Inferior parietal cortex (tissue), 1 donor: ENCODE measurements around the gene ECI2.
"Not testable (repeated sequence)": the region's sequence is repeated elsewhere in the genome, so short reads cannot be mapped to it uniquely, and the experiment has no call there.

Experiments used
- DNase-seq: peaks from one replicate; pipeline ENCODE4 v3.0.0-alpha.2; 2016; ENCODE audit errors: extremely low spot score

Gene ECI2

DNA sequence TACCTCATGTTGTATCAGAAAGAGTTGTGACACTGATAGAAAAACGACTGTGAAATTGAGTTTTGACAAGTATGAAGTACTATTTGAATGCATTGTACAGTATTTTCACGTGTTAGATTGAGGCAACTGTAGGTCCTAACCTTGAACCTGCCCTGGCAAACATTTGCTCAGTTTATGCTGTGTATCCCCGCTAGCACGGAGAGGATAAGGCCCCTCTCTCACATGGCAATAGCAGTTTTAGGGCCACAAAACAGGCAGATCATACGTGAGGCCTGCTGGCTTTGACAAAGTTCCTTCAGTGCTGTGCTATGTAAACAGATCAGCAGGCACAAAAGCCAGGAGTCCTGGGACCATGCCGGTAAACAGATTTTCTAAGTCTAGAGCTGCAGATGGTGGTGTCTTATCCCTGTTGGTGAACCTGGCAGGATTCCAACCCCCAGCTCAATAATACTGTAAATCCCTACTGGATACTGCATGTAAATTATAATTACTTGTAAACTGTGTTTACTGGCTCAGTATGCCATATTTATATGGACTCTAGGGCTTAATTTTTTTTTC is 32.6 kb downstream of the ECI2 start:
- no peak for DNase-seq

DNA sequence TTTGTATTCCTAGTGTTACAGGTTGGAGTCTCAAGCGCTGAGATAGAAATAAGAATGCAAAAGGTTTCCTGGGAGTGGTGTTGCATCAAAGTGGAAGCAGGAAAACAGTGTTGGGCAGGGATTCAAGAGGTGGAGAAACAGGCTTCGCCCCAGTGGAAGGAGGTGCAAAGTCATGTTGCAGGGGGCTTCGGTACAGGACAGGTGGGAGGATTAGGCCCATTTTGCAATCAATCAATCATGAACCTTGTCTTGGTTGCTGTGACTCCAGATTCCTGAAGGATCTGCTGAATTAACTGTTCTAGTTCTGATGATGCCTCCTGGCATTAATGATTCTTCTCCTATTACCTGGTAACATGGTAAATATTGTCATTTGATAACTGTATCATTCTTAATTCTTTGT is 34.1 kb downstream of the ECI2 start:
- no peak for DNase-seq

DNA sequence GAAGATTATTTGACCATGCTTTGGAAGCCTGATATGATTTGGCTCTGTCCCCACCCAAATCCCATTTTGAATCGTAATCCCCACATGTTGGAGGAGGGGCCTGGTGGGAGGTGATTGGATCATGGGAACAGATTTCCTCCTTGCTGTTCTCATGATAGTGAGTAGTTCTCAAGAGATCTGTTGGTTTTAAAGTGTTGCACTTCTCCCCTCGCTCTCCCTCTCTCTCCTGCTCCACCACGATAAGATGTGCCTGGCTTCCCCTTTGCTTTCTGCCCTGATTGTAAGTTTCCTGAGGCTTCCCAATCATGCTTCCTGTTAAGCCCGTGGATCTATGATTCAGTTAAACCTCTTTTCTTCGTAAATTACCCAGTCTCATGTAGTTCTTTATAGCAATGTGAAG is 34.7 kb downstream of the ECI2 start:
- no peak for DNase-seq

DNA sequence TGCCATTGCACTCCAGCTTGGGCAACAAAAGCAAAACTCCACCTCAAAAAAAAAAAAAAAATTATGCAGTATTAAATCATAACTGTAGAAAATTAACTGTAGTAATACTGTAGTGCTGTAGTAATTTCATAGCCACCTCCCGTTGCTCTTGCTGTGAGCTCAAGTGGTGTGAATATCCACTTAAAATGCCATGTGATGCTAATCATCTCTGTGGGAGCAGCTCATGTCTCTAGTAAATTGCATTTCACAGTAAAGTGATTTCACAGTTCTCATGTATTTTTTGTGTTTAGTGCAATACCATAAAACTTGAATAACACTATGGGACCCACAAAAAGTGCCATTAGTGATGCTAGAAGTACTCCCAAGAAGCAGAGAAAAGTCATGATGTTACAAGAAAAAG is 42.1 kb downstream of the ECI2 start:
- no peak for DNase-seq

DNA sequence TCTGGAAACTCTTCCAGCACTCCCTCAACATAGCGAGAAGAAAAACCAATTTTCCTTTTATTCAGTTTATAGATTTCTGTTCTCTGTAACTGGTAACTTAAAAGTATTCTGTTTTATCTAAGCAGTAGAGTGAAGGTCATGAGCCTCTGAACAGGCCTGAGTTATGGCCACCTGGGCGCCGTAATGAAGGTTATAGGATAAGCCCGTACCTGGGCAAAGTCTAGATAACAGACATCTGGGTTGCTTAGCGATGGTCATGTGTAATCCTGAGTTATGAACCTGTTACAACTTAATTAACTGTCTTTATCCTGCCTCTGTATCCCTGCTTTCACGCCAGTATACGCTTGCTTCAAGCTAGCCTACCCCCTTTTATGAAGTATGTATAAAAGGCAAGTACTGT is 43.4 kb downstream of the ECI2 start:
- no peak for DNase-seq

DNA sequence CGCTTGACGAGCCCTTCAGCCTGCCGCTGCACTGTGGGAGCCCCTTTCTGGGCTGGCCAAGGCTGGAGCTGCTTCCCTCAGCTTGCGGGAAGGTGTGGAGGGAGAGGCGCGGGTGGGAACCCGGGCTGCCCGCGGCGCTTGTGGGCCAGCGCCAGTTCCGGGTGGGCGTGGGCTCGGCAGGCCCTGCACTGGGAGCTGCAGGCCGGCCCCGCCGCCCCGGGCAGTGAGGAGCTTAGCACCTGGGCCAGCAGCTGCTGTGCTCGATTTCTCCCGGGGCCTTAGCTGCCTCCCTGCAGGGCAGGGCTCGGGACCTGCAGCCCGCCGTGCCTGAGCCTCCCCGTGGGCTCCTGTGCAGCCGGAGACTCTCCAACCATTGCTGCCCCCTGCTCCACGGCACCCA is 45.3 kb downstream of the ECI2 start:
- not testable (repeated sequence) for DNase-seq

DNA sequence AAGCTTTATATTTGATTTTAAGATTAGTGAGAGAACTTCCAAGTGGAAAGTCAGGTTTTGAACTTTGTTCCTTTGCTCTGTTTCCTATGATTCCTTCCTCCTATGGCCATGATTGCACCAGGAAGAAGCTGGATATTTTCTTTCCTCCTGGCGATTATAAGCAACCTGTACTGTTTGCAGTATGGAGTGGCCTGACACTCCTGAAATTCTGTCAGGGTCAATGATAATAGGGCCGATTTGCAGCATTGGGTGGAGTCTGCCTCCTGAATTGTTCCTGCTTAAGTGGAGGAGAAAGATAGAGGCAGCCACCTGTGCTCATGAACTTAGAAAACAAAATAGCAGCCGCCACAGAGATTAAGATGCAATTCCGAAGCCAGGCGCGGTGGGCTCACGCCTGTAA is 46.7 kb downstream of the ECI2 start:
- DNase-seq = no peak

DNA sequence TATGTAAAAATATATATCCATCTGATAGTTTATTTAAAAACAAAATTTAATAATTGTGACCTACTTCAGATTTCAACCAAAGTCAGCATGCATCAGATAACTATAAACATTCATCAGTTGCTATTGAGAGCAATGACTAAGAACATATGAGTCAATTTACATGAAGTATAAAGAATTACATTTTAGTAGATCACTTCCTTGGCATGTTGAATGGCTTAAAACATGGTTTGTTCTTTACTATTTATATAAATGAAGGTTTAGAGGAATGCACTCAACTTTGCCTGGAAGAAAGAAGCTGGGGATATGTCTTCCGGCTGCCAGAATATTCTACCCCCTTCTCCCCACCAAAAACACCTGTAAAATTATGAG is 50.1 kb downstream of the ECI2 start:
- no peak for DNase-seq

DNA sequence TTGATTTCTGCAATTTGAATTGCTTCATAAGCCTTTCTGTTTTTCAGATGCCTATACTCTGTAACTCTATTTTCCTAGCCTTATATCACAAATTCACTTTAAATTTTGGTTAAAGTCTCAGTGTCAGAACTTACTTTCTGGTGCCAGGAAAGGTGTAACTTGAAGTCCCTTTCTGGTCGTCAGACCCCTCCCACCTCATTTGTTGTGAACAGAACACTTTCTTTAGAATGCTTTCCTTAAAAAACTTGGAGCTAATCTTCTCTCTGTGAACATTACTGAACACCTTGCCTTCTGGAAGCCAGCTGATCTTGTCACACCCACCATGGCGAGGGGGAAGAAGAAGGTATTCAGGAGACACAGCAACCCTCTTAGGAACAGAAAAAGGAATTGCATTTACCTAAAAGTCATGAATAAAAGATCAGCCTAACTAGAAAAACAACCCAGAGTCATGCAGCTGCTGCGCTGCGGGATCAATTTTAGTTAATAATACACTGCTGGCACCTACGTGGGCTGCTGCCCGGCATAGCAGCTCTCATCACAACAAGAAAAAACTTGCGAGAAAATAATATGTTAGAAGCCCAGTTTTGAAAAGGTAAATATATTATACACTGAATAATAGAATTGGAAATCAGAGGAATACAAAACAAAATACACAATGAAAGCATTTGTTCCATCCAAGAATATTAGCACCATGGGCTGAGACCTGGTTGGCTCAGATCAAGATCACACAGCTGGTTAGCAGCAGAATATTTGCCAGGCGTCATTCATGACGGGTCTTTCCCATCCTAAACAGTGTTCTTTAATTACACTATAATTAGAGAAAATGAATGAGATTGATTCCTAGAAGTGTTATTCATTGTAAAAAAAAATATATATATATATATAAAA is 50.7 kb downstream of the ECI2 start:
- no peak for DNase-seq

DNA sequence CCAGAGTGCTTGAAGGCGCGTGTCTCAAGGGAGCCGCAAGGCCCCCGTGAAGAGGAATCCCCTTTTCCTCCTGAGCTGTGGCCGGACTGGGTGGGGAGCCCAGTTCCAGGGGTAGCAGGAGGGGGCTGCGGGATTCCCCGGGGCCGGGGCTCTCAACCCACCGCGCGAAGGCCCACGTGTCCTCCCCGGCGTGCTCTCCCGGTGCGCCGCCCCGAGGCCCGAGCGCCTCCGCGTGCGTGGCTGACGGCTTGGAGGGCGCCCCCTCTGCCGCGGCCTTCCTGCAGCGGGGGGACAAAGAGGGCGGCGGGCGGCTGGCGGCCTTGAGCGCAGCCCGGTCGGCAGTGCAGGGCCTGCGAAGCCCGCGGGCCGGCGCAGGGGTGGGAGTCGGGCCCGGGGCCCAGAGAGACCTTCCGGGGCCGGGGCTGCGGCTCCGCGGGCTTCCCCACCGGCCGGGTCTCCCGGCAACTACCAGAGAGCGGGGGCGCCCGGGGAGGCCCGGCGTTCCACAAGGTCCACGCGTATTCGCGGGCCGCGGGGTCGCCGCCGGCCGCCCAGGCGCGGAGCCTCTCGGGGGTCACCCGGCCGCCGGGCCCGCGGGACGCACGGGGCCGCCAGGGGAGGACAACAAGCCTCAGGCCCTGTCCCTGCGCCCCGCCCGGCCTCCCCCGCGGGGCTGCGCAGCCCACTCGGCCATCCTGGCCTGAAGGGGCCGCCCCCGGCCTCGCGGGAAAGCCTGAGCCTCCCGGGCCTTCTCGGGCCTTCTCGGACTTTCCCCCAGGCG is 56.5 kb downstream of the ECI2 start, which contains the start of gene FAM217A:
Gene FAM217A (minus strand): TSS at position 447 of the 781 bp plus-strand sequence. CDS start 1,723 bp downstream, outside the sequence.
- no peak for DNase-seq

DNA sequence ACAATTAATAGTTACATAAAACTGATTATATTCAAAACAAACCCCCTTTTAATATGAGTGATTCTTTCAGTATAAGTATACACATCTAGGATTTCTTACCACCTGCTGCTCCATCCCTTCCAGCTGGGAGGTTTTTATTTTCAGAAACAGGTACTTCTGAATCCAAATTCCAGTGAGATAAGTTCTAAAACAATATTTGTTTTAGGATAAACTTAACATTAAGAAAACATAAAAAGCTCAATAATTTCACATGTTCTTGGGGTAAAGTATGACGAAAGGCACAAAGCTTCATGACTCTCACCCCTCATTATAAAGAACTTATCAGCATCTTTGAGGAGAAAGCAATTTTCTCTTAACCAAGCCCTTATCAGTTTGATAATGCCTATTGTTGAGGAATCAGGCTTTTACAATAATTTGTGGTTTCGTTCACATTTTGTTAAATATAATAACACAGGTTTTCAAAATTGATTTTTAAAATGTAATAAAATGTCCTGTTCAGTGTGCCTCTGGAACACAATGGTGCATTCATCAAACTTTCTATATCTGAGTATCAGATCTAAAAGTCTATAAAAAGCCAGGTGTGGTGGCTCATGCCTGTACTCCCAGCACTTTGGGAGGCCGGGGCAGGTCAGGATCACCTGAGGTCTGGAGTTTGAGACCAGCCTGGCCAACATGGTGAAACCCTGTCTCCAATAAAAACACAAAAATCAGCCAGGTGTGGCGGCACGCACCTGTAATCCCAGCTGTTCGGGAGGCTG is 60.7 kb downstream of the ECI2 start:
- no peak for DNase-seq

DNA sequence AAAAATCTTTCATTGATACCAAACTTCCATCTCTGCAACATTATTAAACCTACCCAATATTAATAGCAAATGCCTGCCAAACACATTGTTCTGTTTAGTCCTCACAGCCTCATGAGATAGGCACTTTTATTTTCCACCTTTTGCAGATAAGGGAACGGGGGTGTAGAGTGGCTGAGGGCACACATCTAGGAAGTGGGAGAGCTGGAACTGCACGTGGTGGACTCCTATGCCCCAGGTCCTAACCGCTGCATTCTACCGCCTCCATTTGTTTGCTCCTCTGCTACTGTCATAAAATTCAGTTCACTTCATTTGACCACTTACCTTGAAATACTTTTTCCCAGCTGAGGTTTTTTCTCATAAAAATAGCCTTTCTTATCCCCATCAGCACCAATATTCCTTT is 64.0 kb downstream of the ECI2 start:
- no peak for DNase-seq

DNA sequence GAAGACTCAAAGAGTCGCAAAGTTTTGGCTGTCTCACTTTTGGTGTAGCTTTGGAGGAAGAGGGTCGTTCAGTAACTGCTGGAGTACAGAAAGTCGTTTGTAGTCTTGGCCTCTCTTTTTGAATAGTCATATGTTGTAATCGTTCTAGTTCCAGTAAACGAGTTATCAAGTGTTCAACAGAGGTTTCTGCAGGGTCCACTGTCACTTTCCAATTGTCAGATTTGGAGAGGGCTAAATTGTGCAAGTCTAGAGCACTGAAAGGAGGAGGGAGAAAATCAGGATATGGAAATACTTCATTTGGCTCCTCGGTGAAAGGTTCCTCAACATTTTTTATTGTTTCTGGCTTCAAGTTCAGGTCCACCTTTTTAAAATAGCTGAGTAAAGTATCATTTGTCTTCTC is 66.2 kb downstream of the ECI2 start:
- no peak for DNase-seq

DNA sequence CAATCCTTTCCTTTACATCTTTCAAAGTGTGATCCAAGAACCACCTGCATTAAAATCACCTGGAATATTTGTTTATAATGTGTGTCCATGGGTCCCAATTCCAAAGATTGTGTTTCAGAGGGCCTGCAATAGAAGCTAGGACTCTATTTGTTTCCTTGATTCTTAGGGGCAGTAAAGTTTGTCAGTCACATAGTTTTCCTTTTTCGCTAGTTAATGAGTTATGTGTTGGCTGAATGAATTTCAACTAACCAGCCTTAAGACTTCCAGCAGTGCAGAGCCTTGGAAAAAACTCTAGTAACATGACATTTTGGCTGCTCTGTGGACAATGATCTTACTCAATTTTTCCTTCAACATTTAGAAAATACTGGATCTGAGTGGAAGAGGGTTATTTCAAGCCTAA is 67.7 kb downstream of the ECI2 start:
- DNase-seq = no peak

DNA sequence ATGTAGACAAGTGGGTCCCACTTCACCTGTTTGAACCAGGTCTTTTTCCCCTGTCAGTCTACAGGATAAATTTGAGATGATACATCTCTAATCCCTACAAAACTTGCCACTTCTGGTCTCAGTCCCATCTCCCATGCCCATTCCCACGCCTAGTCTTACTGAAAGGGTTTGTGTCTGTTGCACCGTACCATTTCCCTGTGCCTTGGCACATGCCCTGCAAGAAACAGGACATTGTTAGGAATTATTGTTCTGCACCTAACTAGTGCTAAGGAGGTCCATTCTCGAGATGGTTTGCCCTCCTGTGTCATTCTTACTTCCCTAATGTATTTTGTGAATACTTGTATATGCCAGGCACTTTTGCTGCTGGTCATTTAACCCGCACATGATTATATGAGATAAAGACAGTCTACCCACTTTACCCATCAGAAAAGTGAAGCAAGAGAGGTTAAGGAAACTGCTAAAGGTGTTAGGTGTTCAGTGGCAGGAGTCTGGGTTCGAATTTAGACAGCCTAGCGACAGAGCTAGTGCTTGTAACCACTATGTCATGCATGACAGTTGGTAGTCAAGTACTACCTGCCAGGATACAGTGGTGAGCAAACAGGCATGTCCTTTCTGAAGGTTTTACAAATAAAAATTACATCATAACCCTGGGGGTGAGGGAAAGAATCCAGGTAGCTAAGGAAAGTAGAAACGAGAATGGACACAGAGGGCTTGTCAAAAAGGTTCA is 69.2 kb downstream of the ECI2 start:
- no peak for DNase-seq
